T follicular helper cell (primary cell): ENCODE results near the gene SP1.
A peak's percentile ranks its signal among the peaks of the same experiment; 100 is the strongest.
"Not testable (repeated sequence)": the region's sequence is repeated elsewhere in the genome, so short reads cannot be mapped to it uniquely, and the experiment has no call there.

Source experiments
- DNase-seq: peaks from one replicate; pipeline ENCODE4 v3.0.0-alpha.2; 2020; ENCODE audit warnings: low read depth

Gene SP1

GRCh38 chr12:53413485-53414204, 33.7 kb downstream of the SP1 start:
- no peak for DNase-seq

- no peak for DNase-seq
These were observed 34.9 kb downstream of the SP1 start for GRCh38 chr12:53414756-53415417.

GRCh38 chr12:53415752-53416389, 35.9 kb downstream of the SP1 start:
- not testable (repeated sequence) for DNase-seq

- not testable (repeated sequence) for DNase-seq
These were observed 37.4 kb downstream of the SP1 start for GRCh38 chr12:53417291-53417816.

- no peak for DNase-seq
These were observed 38.2 kb downstream of the SP1 start for GRCh38 chr12:53418221-53418620.

- DNase-seq = no peak
These were observed 39.8 kb downstream of the SP1 start for GRCh38 chr12:53419756-53420155.

- DNase-seq = not testable (repeated sequence)
These were observed 42.3 kb downstream of the SP1 start for GRCh38 chr12:53422247-53422646.

- DNase-seq = no peak
These were observed 43.6 kb downstream of the SP1 start, which contains the start of gene AMHR2 for GRCh38 chr12:53423597-53423996. AMHR2 (plus strand) TSS chr12:53423855; CDS start chr12:53423935, 80 bp downstream.

GRCh38 chr12:53424626-53425514, 44.9 kb downstream of the SP1 start:
- no peak for DNase-seq

- no peak for DNase-seq
These were observed 45.7 kb downstream of the SP1 start for GRCh38 chr12:53425515-53426150.

GRCh38 chr12:53427905-53428594, 48.1 kb downstream of the SP1 start:
- no peak for DNase-seq

- no peak for DNase-seq
These were observed 48.8 kb downstream of the SP1 start for GRCh38 chr12:53428741-53429140.

GRCh38 chr12:53430116-53430515, 50.1 kb downstream of the SP1 start:
- no peak for DNase-seq

- DNase-seq = no peak
These were observed 51.2 kb downstream of the SP1 start for GRCh38 chr12:53431187-53431586.

GRCh38 chr12:53435326-53435725, 55.4 kb downstream of the SP1 start:
- not testable (repeated sequence) for DNase-seq

- not testable (repeated sequence) for DNase-seq
These were observed 59.6 kb downstream of the SP1 start for GRCh38 chr12:53439582-53439981.

- peak; percentile 98 for DNase-seq
These were observed 61.3 kb downstream of the SP1 start, which contains the start of gene PRR13 for GRCh38 chr12:53441040-53441833. PRR13 (plus strand) TSS chr12:53441734; CDS start chr12:53442715, 981 bp downstream.

GRCh38 chr12:53443955-53444354, 64.0 kb downstream of the SP1 start:
- no peak for DNase-seq

- DNase-seq = not testable (repeated sequence)
These were observed 64.8 kb downstream of the SP1 start for GRCh38 chr12:53444593-53445325.
